Effector memory CD8-positive, alpha-beta T cell (primary cell): ENCODE measurements around the gene TRIM47.

Experiments
- ATAC-seq: fragments of 150-1000 bp; cut with Tn5 transposase; replicated peaks from 2 replicates; pipeline ENCODE4 v1.10.0; 2021; ENCODE audit warnings: mild to moderate bottlenecking, moderate library complexity
- DNase-seq, 3 experiments: peaks; one replicate each; pipeline ENCODE4 v3.0.0; 2021
- H3K27ac Mint-ChIP-seq, 2 donors: one replicate each; pipeline ENCODE4 v1.8.0; 2022; ENCODE audit warnings: mild to moderate bottlenecking in 2 of 2, mixed read lengths in 2 of 2, moderate library complexity in 2 of 2
- H3K27me3 Mint-ChIP-seq, 2 donors: one replicate each; pipeline ENCODE4 v1.8.0; 2022; ENCODE audit warnings: mixed read lengths in 2 of 2
- H3K36me3 Mint-ChIP-seq: one replicate; pipeline ENCODE4 v1.8.0; 2022; ENCODE audit warnings: mild to moderate bottlenecking, moderate library complexity, mixed read lengths; ENCODE audit not compliant: insufficient read depth
- H3K4me1 Mint-ChIP-seq, 2 donors: one replicate each; pipeline ENCODE4 v1.8.0; 2022; ENCODE audit warnings: low read depth in 2 of 2, mixed read lengths in 2 of 2
- H3K4me3 Mint-ChIP-seq, 2 donors: one replicate each; pipeline ENCODE4 v1.8.0; 2022; ENCODE audit warnings: mild to moderate bottlenecking in 2 of 2, mixed read lengths in 2 of 2, moderate library complexity in 2 of 2
- H3K9me3 Mint-ChIP-seq, 2 donors: one replicate each; pipeline ENCODE4 v1.8.0; 2022; ENCODE audit warnings: mixed read lengths in 2 of 2

Gene TRIM47

DNA sequence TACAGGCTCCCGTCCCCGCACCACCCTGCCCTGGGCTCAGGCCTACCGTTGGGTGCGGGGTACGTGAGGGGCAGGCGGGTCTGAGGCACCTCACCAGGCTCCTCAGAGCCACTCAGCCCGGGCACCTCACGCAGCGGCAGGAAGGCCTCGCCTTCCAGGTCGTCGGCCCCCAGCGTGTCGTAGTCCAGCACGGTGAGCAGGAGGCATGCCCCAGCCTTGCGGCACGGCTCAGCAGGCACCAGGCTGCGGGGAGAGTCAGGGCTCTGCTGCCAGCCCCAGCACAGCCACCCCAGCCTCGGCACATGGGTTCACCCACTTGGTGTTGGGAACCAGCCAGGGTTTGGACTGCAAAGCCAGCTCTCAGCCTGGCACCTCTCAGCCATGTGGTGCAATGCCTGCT is 49.6 kb downstream of the TRIM47 start:
- no peaks in the 10 kb centered on the region for H3K9me3 Mint-ChIP-seq
- peaks cover 18 to 31% of the 10 kb centered on the region in 2 donors for H3K4me1 Mint-ChIP-seq
- no peaks in the 10 kb centered on the region for H3K27me3 Mint-ChIP-seq
- ATAC-seq = no peak
- no peak overlapping the region for H3K27ac Mint-ChIP-seq
- DNase-seq = no peak
- H3K36me3 Mint-ChIP-seq = peaks cover 46% of the 10 kb centered on the region
- no peak overlapping the region for H3K4me3 Mint-ChIP-seq

DNA sequence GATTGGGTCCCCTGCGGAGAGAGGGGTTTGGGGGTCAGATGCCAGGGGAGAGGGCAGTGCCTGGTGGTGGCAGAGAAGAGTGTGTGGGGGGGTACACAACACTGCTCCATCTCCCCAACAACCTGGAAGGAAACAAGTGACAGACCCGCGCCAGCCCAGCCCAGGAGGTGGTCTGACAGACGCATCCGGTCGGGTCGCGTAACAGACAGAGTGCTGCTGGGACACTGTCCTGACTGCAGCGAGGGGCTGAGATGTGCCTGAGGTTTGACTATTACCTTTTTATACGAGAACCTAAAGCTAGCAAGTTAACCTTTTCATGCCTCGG is 50.3 kb downstream of the TRIM47 start:
- ATAC-seq (peak; percentile 50), DNase-seq (no peak)
- Mint-ChIP-seq H3K27me3 (no peaks in the 10 kb centered on the region), H3K36me3 (peaks cover 50% of the 10 kb centered on the region), H3K9me3 (no peaks in the 10 kb centered on the region), H3K27ac (peak overlapping the region; percentile 79 to 94), H3K4me3 (peak overlapping the region; percentile 46 to 72), H3K4me1 (peaks cover 13 to 24% of the 10 kb centered on the region in 2 donors)

DNA sequence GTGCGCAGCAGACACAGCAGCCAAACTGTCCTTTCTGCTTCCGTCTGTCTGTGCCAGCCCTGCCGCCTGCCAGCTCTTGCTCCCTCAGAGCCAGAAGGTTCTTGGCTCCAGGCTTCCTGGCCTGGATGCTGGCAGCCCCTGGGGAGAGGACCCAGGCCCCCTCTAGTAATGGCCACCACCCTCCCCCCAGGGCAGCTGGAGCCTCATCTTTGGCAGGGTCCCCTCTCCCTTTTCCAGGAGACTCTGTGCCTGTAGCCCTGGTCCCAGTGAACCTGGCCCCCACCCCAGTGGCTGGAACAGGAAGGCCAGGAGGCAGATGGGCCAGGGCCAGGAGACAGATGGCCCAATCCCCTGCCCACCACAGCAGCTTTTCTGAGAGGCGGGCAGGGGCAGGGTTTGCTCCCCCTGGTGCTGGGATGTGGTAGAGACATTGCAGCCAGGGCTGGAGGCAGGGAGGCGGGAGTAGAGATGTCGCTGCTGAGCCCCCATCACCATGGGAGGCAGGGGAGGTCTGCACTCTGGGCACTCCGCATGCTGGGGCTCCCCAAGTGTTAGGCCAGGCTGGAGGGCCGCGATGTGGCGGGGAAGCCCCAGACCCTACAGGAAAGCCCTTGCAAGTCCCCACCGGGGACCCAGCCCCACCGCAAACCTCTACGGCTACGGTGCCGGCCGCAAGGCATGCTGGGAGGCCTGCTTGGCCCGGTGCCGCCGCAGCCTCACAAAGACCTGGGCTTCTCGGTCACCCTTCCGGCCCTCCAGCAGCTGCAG is 50.9 kb downstream of the TRIM47 start:
- peak overlapping the region; percentile 46 to 72 for H3K4me3 Mint-ChIP-seq
- DNase-seq = peak; percentile 57 to 80 (median 74)
- peak; percentile 69 for ATAC-seq
- peak overlapping the region; percentile 79 to 94 for H3K27ac Mint-ChIP-seq
- peaks cover 51% of the 10 kb centered on the region for H3K36me3 Mint-ChIP-seq
- H3K4me1 Mint-ChIP-seq = peaks cover 8 to 19% of the 10 kb centered on the region in 2 donors
- no peaks in the 10 kb centered on the region for H3K27me3 Mint-ChIP-seq
- no peaks in the 10 kb centered on the region for H3K9me3 Mint-ChIP-seq

DNA sequence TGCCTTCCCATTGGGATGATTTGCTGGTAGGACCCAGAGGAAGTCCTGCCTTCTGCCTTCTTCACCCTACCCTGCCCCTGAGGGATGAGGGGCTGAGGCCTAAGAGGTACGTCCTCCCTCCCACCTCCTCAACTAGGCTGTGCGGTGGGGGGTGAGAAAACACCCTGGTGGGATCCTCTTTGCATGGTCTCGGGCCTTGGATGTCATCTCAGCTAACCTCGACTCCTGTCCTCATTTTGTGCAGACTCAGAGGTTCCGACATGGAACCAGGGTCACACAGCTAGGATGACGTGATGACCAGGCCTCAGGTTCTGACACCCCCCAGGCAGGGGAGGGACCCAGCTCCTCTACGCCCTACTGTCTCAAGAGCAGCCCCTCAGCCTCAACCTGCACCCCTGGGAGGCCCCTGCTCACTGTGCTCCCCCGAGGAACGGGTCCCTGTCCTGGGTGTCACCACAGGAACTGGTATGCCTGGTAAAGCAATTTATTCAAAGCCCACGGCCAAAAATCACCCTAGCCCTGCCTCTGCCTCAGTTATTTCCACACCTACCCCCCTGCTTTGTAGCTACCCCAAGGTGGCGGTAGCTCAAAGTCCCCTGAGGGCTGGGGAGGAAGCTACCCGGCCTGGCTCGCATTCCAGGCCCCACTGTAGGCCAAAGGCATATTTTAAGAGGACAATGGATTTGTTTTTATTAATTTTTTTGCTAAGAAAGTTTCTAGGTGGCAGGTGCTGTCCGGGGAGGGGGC is 51.6 kb downstream of the TRIM47 start:
- no peak for DNase-seq
- Mint-ChIP-seq H3K4me1 (peaks cover 7 to 18% of the 10 kb centered on the region in 2 donors), H3K4me3 (peak overlapping the region in 1 of 2 donors; percentile 72), H3K27ac (peak overlapping the region; percentile 67 to 94), H3K9me3 (no peaks in the 10 kb centered on the region), H3K27me3 (no peaks in the 10 kb centered on the region), H3K36me3 (peaks cover 44% of the 10 kb centered on the region)
- no peak for ATAC-seq

GRCh38 chr17:75825748-75826370 is 52.5 kb downstream of the TRIM47 start:
- Mint-ChIP-seq H3K27ac (peak overlapping the region; percentile 70 to 74), H3K9me3 (no peaks in the 10 kb centered on the region), H3K27me3 (no peaks in the 10 kb centered on the region), H3K36me3 (peaks cover 41% of the 10 kb centered on the region), H3K4me3 (no peak overlapping the region), H3K4me1 (peaks cover 13 to 24% of the 10 kb centered on the region in 2 donors)
- DNase-seq (no peak), ATAC-seq (no peak)

- H3K36me3 Mint-ChIP-seq = peaks cover 39% of the 10 kb centered on the region
- H3K27me3 Mint-ChIP-seq = no peaks in the 10 kb centered on the region
- no peak for DNase-seq
- H3K9me3 Mint-ChIP-seq = no peaks in the 10 kb centered on the region
- peaks cover 13 to 23% of the 10 kb centered on the region in 2 donors for H3K4me1 Mint-ChIP-seq
- peak overlapping the region; percentile 70 to 74 for H3K27ac Mint-ChIP-seq
- ATAC-seq = no peak
- H3K4me3 Mint-ChIP-seq = peak overlapping the region in 1 of 2 donors; percentile 49
These were observed 53.2 kb downstream of the TRIM47 start for GRCh38 chr17:75825149-75825552.

- H3K4me3 Mint-ChIP-seq = no peak overlapping the region
- H3K27me3 Mint-ChIP-seq = no peaks in the 10 kb centered on the region
- H3K4me1 Mint-ChIP-seq = peaks cover 13 to 23% of the 10 kb centered on the region in 2 donors
- peaks cover 38% of the 10 kb centered on the region for H3K36me3 Mint-ChIP-seq
- DNase-seq (no peak), ATAC-seq (no peak)
- H3K9me3 Mint-ChIP-seq = no peaks in the 10 kb centered on the region
- H3K27ac Mint-ChIP-seq = no peak overlapping the region
These were observed 53.7 kb downstream of the TRIM47 start for GRCh38 chr17:75824666-75825065.
